Measurements from ENCODE around the gene EFCAB6. TPM values are rescaled to one million over a fixed set of nuclear protein-coding genes. Genes with fewer than 3 reads are reported as not detected.

Gene EFCAB6
- total and polyA plus RNA-seq, 2 donors (not counting 1 experiment from before 2014, with no cell fraction given) = 0.07 to 0.10 TPM

DNA sequence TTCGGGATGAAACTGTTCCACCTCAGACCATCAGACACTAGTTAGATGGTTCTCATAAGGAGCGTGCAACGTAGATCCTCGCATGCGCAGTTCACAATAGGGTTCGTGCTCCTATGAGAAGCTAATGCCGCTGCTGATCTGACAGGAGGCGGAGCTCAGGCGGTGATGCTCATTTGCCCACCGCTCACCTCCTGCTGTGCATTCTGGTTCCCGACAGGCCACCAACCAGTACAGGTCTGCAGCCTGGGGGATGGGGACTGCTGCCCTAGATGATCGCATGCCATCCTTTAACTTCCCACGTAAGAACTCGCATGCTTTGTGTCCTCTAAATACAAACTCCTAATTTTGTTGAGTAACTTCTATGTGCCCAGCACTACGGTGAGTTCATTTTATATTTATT lies 62.6 kb downstream of the EFCAB6 start:
- WGBS (ENCODE audit: insufficient coverage) = 94% methylated on average over 14 of the region's 15 CpGs

DNA sequence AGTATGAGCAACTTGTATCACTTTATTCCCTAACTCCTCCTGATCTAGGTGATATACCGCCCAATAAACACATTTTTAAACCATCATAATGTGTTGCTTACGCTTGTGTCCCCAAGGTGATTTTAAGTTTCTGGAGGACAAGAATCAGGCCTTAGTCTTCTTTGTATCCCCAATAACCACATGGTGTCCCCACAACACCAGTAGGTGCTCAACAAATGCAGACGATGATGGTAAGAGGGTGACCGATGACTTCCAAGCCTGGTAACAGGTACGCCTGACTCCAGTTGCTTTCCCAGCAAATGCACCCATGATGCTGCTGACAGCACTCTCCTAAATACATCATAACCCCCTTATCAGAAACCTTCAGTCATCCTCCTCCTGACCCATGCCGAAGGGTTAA lies 64.2 kb downstream of the EFCAB6 start:
- Mint-ChIP-seq H3K4me1 (no peaks in the 10 kb centered on the region), H3K9me3 (ENCODE audit: insufficient read depth) (no peaks in the 10 kb centered on the region), H3K27me3 (peaks cover 35% of the 10 kb centered on the region), H3K27ac (no peak overlapping the region), H3K4me3 (no peak overlapping the region)
- ChIA-PET POLR2A (no interaction called here), CTCF (no interaction called here)
- Histone ChIP-seq H3K27ac (ENCODE audit: low read length in 2 of 2) (no peak overlapping the region), H3K4me3 (ENCODE audit: control extremely low read depth in 1 of 5, extremely low read depth in 1 of 5, insufficient read depth in 1 of 5, low read depth in 2 of 5, low read length in 4 of 5) (no peak overlapping the region), H4K20me1 (ENCODE audit: control insufficient read depth, insufficient read depth, low read length, poor library complexity, severe bottlenecking) (no peaks in the 10 kb centered on the region), H3K4me2 (replicated peaks; ENCODE audit: low read depth, low read length, poor library complexity, severe bottlenecking) (no peak overlapping the region), H3K4me1 (ENCODE audit: control insufficient read depth in 2 of 2, insufficient read depth in 2 of 2, low read length in 2 of 2) (no peaks in the 10 kb centered on the region), H3K9ac (ENCODE audit: low read length) (no peak overlapping the region), H2AFZ (ENCODE audit: insufficient read depth, low read depth, low read length, poor library complexity, severe bottlenecking) (no peak overlapping the region), H3K9me3 (ENCODE audit: control extremely low read depth in 1 of 3, control insufficient read depth in 2 of 3, insufficient read depth in 1 of 3, low read length in 2 of 3) (no peaks in the 10 kb centered on the region), H3K27me3 (replicated peaks in 1 of 4; ENCODE audit: control extremely low read depth in 1 of 4, control insufficient read depth in 3 of 4, insufficient read depth in 4 of 4, low read length in 3 of 4) (peaks cover 0 to 5% (median 0%) of the 10 kb centered on the region in 4 experiments), H3K79me2 (ENCODE audit: control insufficient read depth, insufficient read depth, low read length) (no peaks in the 10 kb centered on the region), H3K36me3 (replicated peaks in 1 of 2; ENCODE audit: control extremely low read depth in 1 of 2, control insufficient read depth in 1 of 2, extremely low read depth in 1 of 2, insufficient read depth in 2 of 2, low read length in 1 of 2) (no peaks in the 10 kb centered on the region)
- WGBS (ENCODE audit: insufficient coverage) = 100% methylated on average over 3 of the region's 6 CpGs
- DNase-seq = no peak
- no peak for ATAC-seq (ENCODE audit: low read depth)
- intact Hi-C loops (cut with micrococcal nuclease) = no loop called here
- TF ChIP-seq, protein P1, sequence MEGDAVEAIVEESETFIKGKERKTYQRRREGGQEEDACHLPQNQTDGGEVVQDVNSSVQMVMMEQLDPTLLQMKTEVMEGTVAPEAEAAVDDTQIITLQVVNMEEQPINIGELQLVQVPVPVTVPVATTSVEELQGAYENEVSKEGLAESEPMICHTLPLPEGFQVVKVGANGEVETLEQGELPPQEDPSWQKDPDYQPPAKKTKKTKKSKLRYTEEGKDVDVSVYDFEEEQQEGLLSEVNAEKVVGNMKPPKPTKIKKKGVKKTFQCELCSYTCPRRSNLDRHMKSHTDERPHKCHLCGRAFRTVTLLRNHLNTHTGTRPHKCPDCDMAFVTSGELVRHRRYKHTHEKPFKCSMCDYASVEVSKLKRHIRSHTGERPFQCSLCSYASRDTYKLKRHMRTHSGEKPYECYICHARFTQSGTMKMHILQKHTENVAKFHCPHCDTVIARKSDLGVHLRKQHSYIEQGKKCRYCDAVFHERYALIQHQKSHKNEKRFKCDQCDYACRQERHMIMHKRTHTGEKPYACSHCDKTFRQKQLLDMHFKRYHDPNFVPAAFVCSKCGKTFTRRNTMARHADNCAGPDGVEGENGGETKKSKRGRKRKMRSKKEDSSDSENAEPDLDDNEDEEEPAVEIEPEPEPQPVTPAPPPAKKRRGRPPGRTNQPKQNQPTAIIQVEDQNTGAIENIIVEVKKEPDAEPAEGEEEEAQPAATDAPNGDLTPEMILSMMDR (IDR thresholded peaks at IDR 0.05) = no peak
- no peak for TF ChIP-seq EZH2 (IDR thresholded peaks at IDR 0.05; ENCODE audit: borderline replicate concordance, insufficient read depth, low read depth, low read length, poor library complexity, severe bottlenecking)

More for the DNA sequence above, 62.6 kb downstream of the EFCAB6 start:
- Histone ChIP-seq H3K4me1 (ENCODE audit: control insufficient read depth in 2 of 2, insufficient read depth in 2 of 2, low read length in 2 of 2) (no peaks in the 10 kb centered on the region), H3K9me3 (ENCODE audit: control extremely low read depth in 1 of 3, control insufficient read depth in 2 of 3, insufficient read depth in 1 of 3, low read length in 2 of 3) (no peaks in the 10 kb centered on the region), H3K9ac (ENCODE audit: low read length) (no peak overlapping the region), H3K36me3 (replicated peaks in 1 of 2; ENCODE audit: control extremely low read depth in 1 of 2, control insufficient read depth in 1 of 2, extremely low read depth in 1 of 2, insufficient read depth in 2 of 2, low read length in 1 of 2) (no peaks in the 10 kb centered on the region), H3K4me2 (replicated peaks; ENCODE audit: low read depth, low read length, poor library complexity, severe bottlenecking) (no peak overlapping the region), H3K27ac (ENCODE audit: low read length in 2 of 2) (no peak overlapping the region), H3K79me2 (ENCODE audit: control insufficient read depth, insufficient read depth, low read length) (no peaks in the 10 kb centered on the region), H2AFZ (ENCODE audit: insufficient read depth, low read depth, low read length, poor library complexity, severe bottlenecking) (no peak overlapping the region), H3K4me3 (ENCODE audit: control extremely low read depth in 1 of 5, extremely low read depth in 1 of 5, insufficient read depth in 1 of 5, low read depth in 2 of 5, low read length in 4 of 5) (no peak overlapping the region), H4K20me1 (ENCODE audit: control insufficient read depth, insufficient read depth, low read length, poor library complexity, severe bottlenecking) (no peaks in the 10 kb centered on the region), H3K27me3 (replicated peaks in 1 of 4; ENCODE audit: control extremely low read depth in 1 of 4, control insufficient read depth in 3 of 4, insufficient read depth in 4 of 4, low read length in 3 of 4) (peaks cover 0 to 3% (median 0%) of the 10 kb centered on the region in 4 experiments)
- CTCF ChIA-PET = no interaction called here
- Mint-ChIP-seq H3K4me3 (no peak overlapping the region), H3K27ac (no peak overlapping the region), H3K27me3 (peaks cover 30% of the 10 kb centered on the region), H3K4me1 (no peaks in the 10 kb centered on the region), H3K9me3 (ENCODE audit: insufficient read depth) (no peaks in the 10 kb centered on the region)
- intact Hi-C loops (cut with micrococcal nuclease) = no loop called here
- DNase-seq (no peak), ATAC-seq (ENCODE audit: low read depth) (no peak)
- TF ChIP-seq EZH2 (IDR thresholded peaks at IDR 0.05; ENCODE audit: borderline replicate concordance, insufficient read depth, low read depth, low read length, poor library complexity, severe bottlenecking) = no peak
- TF ChIP-seq, protein P1 (IDR thresholded peaks at IDR 0.05) = no peak
- POLR2A ChIA-PET = no interaction called here
